B cell (primary cell): ENCODE measurements around the gene GRPR.

ENCODE experiments used
- CTCF ChIP-seq: fragments of 200-600 bp; IDR thresholded peaks from one replicate; pipeline ENCODE4 v1.8.0; 2022; ENCODE audit warnings: antibody characterized with exemption, mild to moderate bottlenecking
- EZH2 ChIP-seq: IDR thresholded peaks from 2 replicates; pipeline ENCODE4 v1.6.1; 2012; ENCODE audit warnings: borderline replicate concordance, low read depth, mild to moderate bottlenecking, moderate library complexity, low read length; ENCODE audit not compliant: insufficient read depth, poor library complexity, severe bottlenecking

- TF ChIP-seq CTCF (no peak), EZH2 (no peak)
Measured at GRCh38 chrX:16077811-16078210, 45.6 kb upstream of the GRPR start.
